MM.1S (cell line): Measurements from ENCODE around the gene SNX17.

Experiments used
- EZH2 ChIP-seq: fragments of 300-600 bp; sonication (generic); optimal IDR thresholded peaks from 2 replicates; pipeline ENCODE3; 2017; ENCODE audit warnings: low read depth, mild to moderate bottlenecking, antibody characterized with exemption, low read length, mixed read lengths
- EZH2phosphoT487 ChIP-seq: fragments of 300-600 bp; sonication (generic); IDR thresholded peaks from 2 replicates; pipeline ENCODE4 v1.6.1; 2018; ENCODE audit warnings: antibody characterized with exemption, low read length
- TF ChIP-seq, protein P1 (sequence below): fragments of 300-600 bp; sonication (generic); IDR thresholded peaks from 2 replicates; pipeline ENCODE4 v1.5.1; 2016; ENCODE audit warnings: antibody characterized with exemption, low read length, mixed read lengths

DNA sequence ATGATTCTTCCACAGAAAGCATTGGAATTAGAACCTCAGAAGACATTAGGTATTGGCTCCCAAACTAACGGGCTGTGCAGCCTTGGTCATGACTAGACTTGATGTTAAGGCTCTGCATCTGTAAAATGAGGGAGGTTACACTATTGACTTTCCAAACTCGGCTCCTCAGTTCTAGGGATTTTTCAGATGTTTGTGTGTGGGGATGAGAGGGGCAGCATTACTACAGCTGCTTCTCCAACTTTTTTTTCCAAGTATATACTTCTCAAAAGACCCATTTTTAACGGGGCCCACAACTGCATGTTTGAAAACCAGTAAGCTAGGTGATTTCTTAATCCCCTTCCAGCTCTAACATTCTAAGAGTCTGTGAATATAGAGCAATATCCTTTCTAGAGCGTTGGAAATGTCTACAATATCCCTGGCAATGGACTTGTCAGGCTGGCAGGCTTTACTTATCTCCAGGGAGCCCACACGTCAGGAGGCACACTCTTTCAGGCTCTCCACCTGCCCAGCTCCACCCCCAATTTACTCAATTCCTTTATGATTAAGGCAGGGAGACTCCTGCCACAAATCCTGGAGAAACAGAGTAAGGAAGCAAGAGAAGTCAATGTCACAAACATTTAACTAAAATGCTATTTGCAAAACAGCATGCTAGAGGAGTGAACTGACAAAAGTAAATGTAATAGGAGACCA, 46.7 kb upstream of the SNX17 start:
- TF ChIP-seq, protein P1, sequence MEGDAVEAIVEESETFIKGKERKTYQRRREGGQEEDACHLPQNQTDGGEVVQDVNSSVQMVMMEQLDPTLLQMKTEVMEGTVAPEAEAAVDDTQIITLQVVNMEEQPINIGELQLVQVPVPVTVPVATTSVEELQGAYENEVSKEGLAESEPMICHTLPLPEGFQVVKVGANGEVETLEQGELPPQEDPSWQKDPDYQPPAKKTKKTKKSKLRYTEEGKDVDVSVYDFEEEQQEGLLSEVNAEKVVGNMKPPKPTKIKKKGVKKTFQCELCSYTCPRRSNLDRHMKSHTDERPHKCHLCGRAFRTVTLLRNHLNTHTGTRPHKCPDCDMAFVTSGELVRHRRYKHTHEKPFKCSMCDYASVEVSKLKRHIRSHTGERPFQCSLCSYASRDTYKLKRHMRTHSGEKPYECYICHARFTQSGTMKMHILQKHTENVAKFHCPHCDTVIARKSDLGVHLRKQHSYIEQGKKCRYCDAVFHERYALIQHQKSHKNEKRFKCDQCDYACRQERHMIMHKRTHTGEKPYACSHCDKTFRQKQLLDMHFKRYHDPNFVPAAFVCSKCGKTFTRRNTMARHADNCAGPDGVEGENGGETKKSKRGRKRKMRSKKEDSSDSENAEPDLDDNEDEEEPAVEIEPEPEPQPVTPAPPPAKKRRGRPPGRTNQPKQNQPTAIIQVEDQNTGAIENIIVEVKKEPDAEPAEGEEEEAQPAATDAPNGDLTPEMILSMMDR = no peak
- TF ChIP-seq EZH2 (no peak), EZH2phosphoT487 (no peak)
